B cell (primary cell): ENCODE measurements around the gene ELP2. TPM values are rescaled to one million over a fixed set of nuclear protein-coding genes. Genes with fewer than 3 reads are reported as not detected.

Experiments
- ATAC-seq: fragments of 200-7000 bp; cut with Tn5 transposase; one replicate; pipeline ENCODE4 v1.10.0; 2021; ENCODE audit warnings: low read depth, mild to moderate bottlenecking, moderate number of reproducible peaks, moderate library complexity
- CTCF ChIA-PET: fragments of 350-600 bp; sonication (Branson Sonifier 250); formaldehyde crosslinking; loops from one replicate; lab custom pipeline; 2021; ENCODE audit warnings: antibody characterized with exemption, inconsistent platforms; lab: Charles Lee
- POLR2A ChIA-PET: fragments of 350-600 bp; sonication (Branson Sonifier 250); formaldehyde crosslinking; loops from one replicate; lab custom pipeline; 2021; ENCODE audit warnings: antibody characterized with exemption; lab: Charles Lee
- DNase-seq: peaks from one replicate; pipeline ENCODE4 v3.0.0; 2013
- H2AFZ ChIP-seq: 2 replicates; pipeline ENCODE4 v1.6.1; 2012; ENCODE audit warnings: mild to moderate bottlenecking, low read depth, low read length; ENCODE audit not compliant: insufficient read depth, poor library complexity, severe bottlenecking
- H3K27ac ChIP-seq, 2 donors: 1 replicate in 1 of 2; 2 replicates in 1 of 2; pipeline ENCODE4 v1.5.1; 2012 to 2013; ENCODE audit warnings: low read length in 2 of 2, mild to moderate bottlenecking in 2 of 2, moderate library complexity in 1 of 2
- H3K27me3 ChIP-seq, 4 experiments: fragments of 200-600 bp in 1 of 4; sonication (generic) in 1 of 4; replicated peaks in 1 of 4; 1 replicate in 2 of 4; 2 replicates in 2 of 4; pipeline versions ENCODE4 v1.6.1 to v1.7.0; 2013 to 2016; ENCODE audit warnings: low read length in 3 of 4, mild to moderate bottlenecking in 2 of 4, mixed read lengths in 1 of 4, moderate library complexity in 1 of 4; ENCODE audit not compliant: insufficient read depth in 4 of 4, control insufficient read depth in 3 of 4; ENCODE audit errors: control extremely low read depth in 1 of 4
- H3K36me3 ChIP-seq, 2 experiments: replicated peaks in 1 of 2; 1 replicate in 1 of 2; 2 replicates in 1 of 2; pipeline versions ENCODE4 v1.6.1 to v1.7.1; 2013; ENCODE audit warnings: low read length in 1 of 2; ENCODE audit not compliant: insufficient read depth in 2 of 2, control insufficient read depth in 1 of 2; ENCODE audit errors: control extremely low read depth in 1 of 2, extremely low read depth in 1 of 2
- H3K4me1 ChIP-seq, 2 donors: fragments of 200-600 bp in 1 of 2; sonication (generic) in 1 of 2; 1 replicate in 1 of 2; 2 replicates in 1 of 2; pipeline versions ENCODE4 v1.5.1 to v1.6.1; 2013 to 2017; ENCODE audit warnings: low read length in 2 of 2; ENCODE audit not compliant: control insufficient read depth in 2 of 2, insufficient read depth in 2 of 2
- H3K4me2 ChIP-seq: replicated peaks from 2 replicates; pipeline ENCODE3; 2012; ENCODE audit warnings: mild to moderate bottlenecking, low read depth, low read length; ENCODE audit not compliant: poor library complexity, severe bottlenecking
- H3K4me3 ChIP-seq, 5 experiments: fragments of 200-600 bp in 1 of 5; sonication (generic) in 1 of 5; 1 replicate in 3 of 5; 2 replicates in 2 of 5; pipeline versions ENCODE4 v1.5.1 to v1.7.0; 2011 to 2016; ENCODE audit warnings: low read length in 4 of 5, mild to moderate bottlenecking in 4 of 5, low read depth in 2 of 5, control low read depth in 1 of 5, moderate library complexity in 1 of 5; ENCODE audit not compliant: insufficient read depth in 1 of 5; ENCODE audit errors: control extremely low read depth in 1 of 5, extremely low read depth in 1 of 5
- H3K79me2 ChIP-seq: fragments of 200-600 bp; sonication (generic); one replicate; pipeline ENCODE4 v1.6.0; 2016; ENCODE audit warnings: low read length; ENCODE audit not compliant: control insufficient read depth, insufficient read depth
- H3K9ac ChIP-seq: fragments of 200-600 bp; sonication (generic); 2 replicates; pipeline ENCODE4 v1.6.1; 2017; ENCODE audit warnings: mild to moderate bottlenecking, low read length, moderate library complexity
- H3K9me3 ChIP-seq, 3 donors: one replicate each; pipeline versions ENCODE4 v1.6.1 to v1.7.1; 2013; ENCODE audit warnings: low read length in 2 of 3; ENCODE audit not compliant: control insufficient read depth in 2 of 3, insufficient read depth in 1 of 3; ENCODE audit errors: control extremely low read depth in 1 of 3
- H4K20me1 ChIP-seq: 2 replicates; pipeline ENCODE4 v1.6.0; 2012; ENCODE audit warnings: mild to moderate bottlenecking, low read length; ENCODE audit not compliant: insufficient read depth, control insufficient read depth, poor library complexity, severe bottlenecking
- H3K27ac Mint-ChIP-seq: one replicate; pipeline ENCODE4 v1.8.0; 2021; ENCODE audit warnings: mixed read lengths
- H3K27me3 Mint-ChIP-seq: one replicate; pipeline ENCODE4 v1.8.0; 2021; ENCODE audit warnings: mixed read lengths
- H3K4me1 Mint-ChIP-seq: one replicate; pipeline ENCODE4 v1.8.0; 2021; ENCODE audit warnings: mixed read lengths
- H3K4me3 Mint-ChIP-seq: one replicate; pipeline ENCODE4 v1.8.0; 2021; ENCODE audit warnings: mixed read lengths
- H3K9me3 Mint-ChIP-seq: one replicate; pipeline ENCODE4 v1.8.0; 2022; ENCODE audit warnings: mixed read lengths; ENCODE audit not compliant: insufficient read depth
- EZH2 ChIP-seq: IDR thresholded peaks from 2 replicates; pipeline ENCODE4 v1.6.1; 2012; ENCODE audit warnings: borderline replicate concordance, low read depth, mild to moderate bottlenecking, moderate library complexity, low read length; ENCODE audit not compliant: insufficient read depth, poor library complexity, severe bottlenecking
- WGBS: methylation state at CpG from one replicate; pipeline ENCODE4 v1.1.5; 2013; ENCODE audit warnings: missing lambda C conversion rate; ENCODE audit not compliant: insufficient coverage; 5-methylcytosine and 5-hydroxymethylcytosine counted together
- intact Hi-C: fragments of 100-400 bp; cut with micrococcal nuclease; formaldehyde crosslinking; loops from one replicate; pipeline ENCODE4 v1.10.0; 2022
- polyA plus RNA-seq: library from polyadenylated mRNA; depleted of rRNA; stranded (reverse); fragments of >200 nt; gene quantifications from 2 replicates; pipeline ENCODE4 v1.2.3, GENCODE V29; 2012
- total RNA-seq, 2 donors: library from RNA; stranded (reverse); fragments of 120-200 nt in 1 of 2; gene quantifications; 1 replicate in 1 of 2; 2 replicates in 1 of 2; pipeline versions ENCODE4 v1.2.3 to v1.2.4, GENCODE V29; 2013 to 2022
- TF ChIP-seq, protein P1 (sequence below): fragments of 200-600 bp; IDR thresholded peaks from one replicate; pipeline ENCODE4 v1.8.0; 2022; ENCODE audit warnings: antibody characterized with exemption, mild to moderate bottlenecking

Gene ELP2
- total and polyA plus RNA-seq, 2 donors (not counting 1 experiment from before 2014, with no cell fraction given) = 45.7 to 137 TPM

DNA sequence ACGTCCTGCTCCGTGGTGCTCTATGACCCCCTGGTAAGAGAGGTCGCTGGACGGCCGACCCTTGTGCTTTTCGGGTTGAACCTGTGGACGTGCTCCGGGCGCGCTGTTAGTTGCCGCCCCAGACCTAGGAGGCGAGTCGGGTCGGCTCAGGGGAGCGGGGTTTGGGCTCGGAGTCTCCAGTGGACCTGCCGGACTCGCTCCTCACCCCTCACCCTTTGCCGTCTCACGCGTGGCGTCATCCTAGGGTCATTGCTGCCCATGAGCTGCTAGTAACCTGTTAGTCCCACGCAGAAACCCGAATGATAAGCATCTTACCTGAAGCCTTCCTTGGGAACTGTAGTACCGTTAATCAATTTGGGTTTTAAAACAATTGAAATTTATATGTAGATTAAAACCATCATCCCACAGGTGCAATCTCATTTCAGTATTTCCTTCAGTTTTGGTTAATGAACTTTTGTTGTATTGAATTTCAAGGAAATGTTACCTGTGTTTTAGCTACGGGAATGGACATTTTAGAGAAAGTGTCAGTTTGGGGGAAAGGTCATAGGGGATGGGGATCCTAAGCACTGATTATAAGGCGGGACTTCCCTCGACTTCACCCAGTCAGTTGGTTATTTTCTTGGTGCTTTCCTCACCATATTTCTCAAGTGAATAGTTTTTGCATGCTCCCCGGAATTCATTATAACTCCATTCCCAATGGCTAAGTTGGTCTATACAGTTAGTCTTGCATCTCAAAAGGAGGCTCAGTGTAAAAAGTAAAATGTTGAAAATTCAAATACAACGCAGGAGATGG lies 536 bp downstream of the ELP2 start:
- no peak for DNase-seq
- Histone ChIP-seq H3K36me3 (peaks cover 0 to 5% of the 10 kb centered on the region in 2 experiments), H3K4me1 (peaks cover 34 to 36% of the 10 kb centered on the region in 2 donors), H2AFZ (peak overlapping the region; percentile 98), H3K4me3 (peak overlapping the region; percentile 82 to 98 (median 90)), H3K4me2 (peak overlapping the region; percentile 88), H3K79me2 (peaks cover 68% of the 10 kb centered on the region), H3K9me3 (no peaks in the 10 kb centered on the region), H3K27ac (peak overlapping the region; percentile 97 to 99), H3K9ac (peak overlapping the region; percentile 92), H3K27me3 (no peaks in the 10 kb centered on the region), H4K20me1 (peaks cover 43% of the 10 kb centered on the region)
- H3K4me1 Mint-ChIP-seq = peaks cover 53% of the 10 kb centered on the region
- peak overlapping the region; percentile 94 for H3K4me3 Mint-ChIP-seq
- intact Hi-C loops = loop anchor here (2.0 kb wide), 1 partner anchor 547 kb away; no protein-coding TSS in a partner anchor
- H3K9me3 Mint-ChIP-seq = no peaks in the 10 kb centered on the region
- POLR2A ChIA-PET = interaction anchor here (1.5 to 2.0 kb wide), 3 partner anchors 63 to 633 kb away, joined by 4 to 10 read pairs (median 8); partner anchors contain the start of genes INO80C, RMP24 and RPRD1A
- CTCF ChIA-PET = interaction anchor here (1.1 to 2.4 kb wide), 4 partner anchors 8 to 112 kb away, joined by 3 to 6 read pairs (median 4); no protein-coding TSS in a partner anchor
- TF ChIP-seq EZH2 = no peak
- TF ChIP-seq, protein P1, sequence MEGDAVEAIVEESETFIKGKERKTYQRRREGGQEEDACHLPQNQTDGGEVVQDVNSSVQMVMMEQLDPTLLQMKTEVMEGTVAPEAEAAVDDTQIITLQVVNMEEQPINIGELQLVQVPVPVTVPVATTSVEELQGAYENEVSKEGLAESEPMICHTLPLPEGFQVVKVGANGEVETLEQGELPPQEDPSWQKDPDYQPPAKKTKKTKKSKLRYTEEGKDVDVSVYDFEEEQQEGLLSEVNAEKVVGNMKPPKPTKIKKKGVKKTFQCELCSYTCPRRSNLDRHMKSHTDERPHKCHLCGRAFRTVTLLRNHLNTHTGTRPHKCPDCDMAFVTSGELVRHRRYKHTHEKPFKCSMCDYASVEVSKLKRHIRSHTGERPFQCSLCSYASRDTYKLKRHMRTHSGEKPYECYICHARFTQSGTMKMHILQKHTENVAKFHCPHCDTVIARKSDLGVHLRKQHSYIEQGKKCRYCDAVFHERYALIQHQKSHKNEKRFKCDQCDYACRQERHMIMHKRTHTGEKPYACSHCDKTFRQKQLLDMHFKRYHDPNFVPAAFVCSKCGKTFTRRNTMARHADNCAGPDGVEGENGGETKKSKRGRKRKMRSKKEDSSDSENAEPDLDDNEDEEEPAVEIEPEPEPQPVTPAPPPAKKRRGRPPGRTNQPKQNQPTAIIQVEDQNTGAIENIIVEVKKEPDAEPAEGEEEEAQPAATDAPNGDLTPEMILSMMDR = no peak
- under 1% methylated on average over 23 of the region's 30 CpGs for WGBS
- no peaks in the 10 kb centered on the region for H3K27me3 Mint-ChIP-seq
- ATAC-seq = peak; percentile 10
- peak overlapping the region; percentile 98 for H3K27ac Mint-ChIP-seq
